ENCODE results near the gene LRRC42.

Gene LRRC42

DNA sequence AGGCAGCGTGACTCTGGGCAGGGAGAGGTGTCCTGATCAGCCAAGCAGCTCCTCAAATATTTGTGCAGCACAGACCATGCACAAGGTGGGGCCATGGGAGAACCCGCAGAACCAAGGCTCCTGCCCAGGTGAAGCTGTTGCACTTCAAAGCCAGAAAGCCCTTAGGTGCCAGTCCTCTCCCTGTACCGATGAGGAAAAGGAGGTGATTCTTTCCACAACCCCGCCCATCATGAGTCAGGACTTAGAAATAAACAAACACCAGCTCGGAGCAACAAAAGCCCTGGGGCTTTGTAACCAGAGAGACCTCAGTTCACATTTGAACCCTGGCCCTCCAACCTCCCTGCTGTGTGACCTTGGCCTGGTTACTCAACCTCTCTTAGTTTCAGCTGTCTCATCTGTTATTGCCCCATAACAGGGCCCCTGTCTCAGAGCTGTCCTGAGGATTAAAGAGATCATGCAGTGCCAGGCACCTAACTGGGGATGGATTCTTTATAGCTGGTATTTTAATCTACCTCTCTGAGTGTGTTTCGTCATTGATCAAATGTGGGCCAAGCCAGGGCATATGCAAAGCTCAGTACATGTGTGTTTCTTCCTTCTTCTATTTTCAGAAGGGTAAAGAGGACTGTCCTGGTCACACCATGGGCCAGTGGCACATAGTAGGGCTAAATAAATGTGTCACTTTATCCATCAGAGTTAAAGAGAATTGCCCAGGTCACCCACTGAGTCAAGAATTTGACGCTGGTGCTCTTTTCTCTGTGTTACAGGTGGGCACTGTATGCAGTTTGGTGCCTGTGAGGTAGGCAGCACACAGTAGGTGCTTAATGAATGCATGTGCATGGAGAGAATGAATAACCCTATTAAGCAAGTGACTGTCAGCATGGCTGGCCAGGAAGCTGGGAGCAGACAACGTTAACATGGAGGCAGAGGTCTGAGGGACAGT is 70.5 kb downstream of the LRRC42 start:
- no peak overlapping the region for H3K4me3 ChIP-seq (ENCODE audit: low read depth, low read length)
- TF ChIP-seq, protein P1, sequence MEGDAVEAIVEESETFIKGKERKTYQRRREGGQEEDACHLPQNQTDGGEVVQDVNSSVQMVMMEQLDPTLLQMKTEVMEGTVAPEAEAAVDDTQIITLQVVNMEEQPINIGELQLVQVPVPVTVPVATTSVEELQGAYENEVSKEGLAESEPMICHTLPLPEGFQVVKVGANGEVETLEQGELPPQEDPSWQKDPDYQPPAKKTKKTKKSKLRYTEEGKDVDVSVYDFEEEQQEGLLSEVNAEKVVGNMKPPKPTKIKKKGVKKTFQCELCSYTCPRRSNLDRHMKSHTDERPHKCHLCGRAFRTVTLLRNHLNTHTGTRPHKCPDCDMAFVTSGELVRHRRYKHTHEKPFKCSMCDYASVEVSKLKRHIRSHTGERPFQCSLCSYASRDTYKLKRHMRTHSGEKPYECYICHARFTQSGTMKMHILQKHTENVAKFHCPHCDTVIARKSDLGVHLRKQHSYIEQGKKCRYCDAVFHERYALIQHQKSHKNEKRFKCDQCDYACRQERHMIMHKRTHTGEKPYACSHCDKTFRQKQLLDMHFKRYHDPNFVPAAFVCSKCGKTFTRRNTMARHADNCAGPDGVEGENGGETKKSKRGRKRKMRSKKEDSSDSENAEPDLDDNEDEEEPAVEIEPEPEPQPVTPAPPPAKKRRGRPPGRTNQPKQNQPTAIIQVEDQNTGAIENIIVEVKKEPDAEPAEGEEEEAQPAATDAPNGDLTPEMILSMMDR (IDR thresholded peaks at IDR 0.05; ENCODE audit: insufficient read depth, low read length, missing control alignments): no peak
- DNase-seq (ENCODE audit: low read depth, low spot score): no peak
- ChIA-PET CTCF (interaction anchor here (1.5 kb wide), 1 partner anchor 13 kb away, joined by 3 read pairs; no protein-coding TSS in a partner anchor), POLR2A (no interaction called here)
